Purkinje cell (primary cell): ENCODE measurements around the gene NAPSA. TPM values are rescaled to one million over a fixed set of nuclear protein-coding genes. Genes with fewer than 3 reads are reported as not detected.

Experiments used
- polyA plus RNA-seq: library from polyadenylated mRNA; unstranded; fragments of >200 nt; fragmentation: Nextera tagmentation; gene quantifications from 2 replicates; pipeline ENCODE4 v1.2.1, GENCODE V29; 2014

The NAPSA gene
- not detected in 2 replicates for polyA plus RNA-seq

GRCh38 chr19:50365434-50366306 lies at the start of gene NAPSA:
NAPSA (minus strand) TSS chr19:50365639; CDS start chr19:50365621, 18 bp downstream.

DNA sequence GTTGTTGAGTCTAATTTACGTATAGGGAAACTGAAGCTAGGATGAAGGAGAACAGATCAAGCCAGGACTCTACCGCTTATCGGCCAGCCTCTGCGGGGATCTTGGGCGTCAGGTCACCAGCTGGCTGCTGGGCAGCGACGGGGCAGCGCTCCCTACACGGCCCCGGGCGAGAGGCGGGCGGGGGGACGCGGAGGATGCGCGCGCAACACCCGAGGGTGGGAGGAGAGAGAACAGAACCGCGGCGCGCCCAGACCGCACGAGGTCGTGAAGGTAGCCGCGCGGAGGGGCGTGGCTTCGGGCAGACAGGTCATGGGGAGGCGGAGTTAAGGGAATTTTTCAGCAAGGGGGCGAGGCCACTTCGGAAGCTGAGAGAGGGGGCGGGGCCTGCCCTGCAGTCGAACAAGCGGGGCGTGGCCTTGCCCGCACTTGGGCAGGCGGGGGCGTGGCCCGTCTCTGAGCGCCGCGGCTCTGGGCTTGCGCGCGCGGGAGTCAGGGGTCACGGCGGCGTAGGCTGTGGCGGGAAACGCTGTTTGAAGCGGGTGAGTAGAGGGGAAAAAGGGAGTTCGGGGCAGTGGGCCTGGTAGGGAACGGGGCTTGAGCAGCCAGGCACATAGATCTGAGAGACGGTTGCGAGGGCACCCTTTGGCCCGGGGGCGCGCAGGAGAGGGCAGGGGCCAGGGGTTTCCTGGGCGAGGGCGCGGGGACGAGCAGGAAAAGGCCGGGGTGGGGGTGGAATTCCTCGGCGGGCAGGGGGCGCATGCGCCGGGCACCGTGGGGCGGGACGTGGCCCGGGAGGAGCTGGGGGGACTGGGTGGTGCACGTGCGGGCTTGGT lies 18.6 kb upstream of the NAPSA start, which contains the start of gene POLD1:
TSS of gene POLD1 (plus strand) at position 496 of the 833 bp plus-strand sequence. CDS start 14,505 bp downstream, outside the sequence.

DNA sequence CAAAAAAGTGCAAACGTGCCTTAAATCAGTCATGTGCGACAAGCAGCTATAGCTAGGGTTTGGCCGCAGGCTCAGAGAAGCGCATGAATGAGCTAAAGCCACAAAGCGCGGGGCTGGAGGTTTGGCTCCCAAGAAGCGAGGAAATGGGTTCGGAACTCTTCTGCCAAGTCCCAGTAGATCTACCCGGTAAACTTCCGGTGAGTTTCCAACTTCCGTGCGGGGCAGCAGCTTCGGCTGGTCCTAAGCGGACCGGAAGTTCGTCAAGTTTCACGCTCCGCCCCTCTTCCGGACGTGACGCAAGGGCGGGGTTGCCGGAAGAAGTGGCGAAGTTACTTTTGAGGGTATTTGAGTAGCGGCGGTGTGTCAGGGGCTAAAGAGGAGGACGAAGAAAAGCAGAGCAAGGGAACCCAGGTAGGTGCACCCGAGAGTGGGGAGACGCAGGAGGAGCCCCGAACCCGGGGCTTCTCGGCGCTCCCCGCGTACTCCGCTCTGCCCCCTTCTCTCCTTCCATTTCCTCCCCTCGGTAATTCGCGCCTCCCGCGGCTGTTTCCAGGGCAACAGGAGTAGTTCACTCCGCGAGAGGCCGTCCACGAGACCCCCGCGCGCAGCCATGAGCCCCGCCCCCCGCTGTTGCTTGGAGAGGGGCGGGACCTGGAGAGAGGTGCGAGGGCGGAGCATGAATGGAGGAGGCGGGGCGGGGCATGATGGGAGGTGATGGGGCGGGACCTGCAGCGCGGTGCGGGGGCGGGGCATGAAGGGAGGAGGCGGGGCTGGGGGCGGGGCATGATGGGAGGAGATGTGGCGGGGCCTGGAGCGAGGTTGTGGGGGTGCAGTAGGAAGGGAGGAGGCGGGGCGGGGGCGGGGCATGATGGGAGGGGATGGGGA lies 11.0 kb upstream of the NAPSA start, which contains the start of gene NR1H2:
TSS of gene NR1H2 (plus strand) at position 292 of the 885 bp plus-strand sequence. CDS start 1,149 bp downstream, outside the sequence.

GRCh38 chr19:50329146-50329925 lies 36.1 kb downstream of the NAPSA start, which contains the start of gene KCNC3:
KCNC3 (minus strand) TSS chr19:50329377; CDS start chr19:50329082, 295 bp downstream.

Other genes with a start within 250 kb of the NAPSA start
- gene IZUMO2, start 202.4 kb downstream of the NAPSA start, polyA plus RNA-seq: 1.0 TPM in 1 of 2 replicates, not detected in the other
- 2.1 and 6.2 TPM in 2 replicates for gene MYH14, start 162.0 kb downstream of the NAPSA start, polyA plus RNA-seq
- 6.7 and 9.1 TPM in 2 replicates for gene KCNC3, start 36.3 kb downstream of the NAPSA start, polyA plus RNA-seq
- 1.1 and 2.3 TPM in 2 replicates for gene NR1H2, start 10.8 kb upstream of the NAPSA start, polyA plus RNA-seq
- gene POLD1, start 18.7 kb upstream of the NAPSA start, polyA plus RNA-seq: 1.2 TPM in 1 of 2 replicates, not detected in the other
- not detected in 2 replicates for gene SPIB, start 53.3 kb upstream of the NAPSA start, polyA plus RNA-seq
- not detected in 2 replicates for gene MYBPC2, start 67.3 kb upstream of the NAPSA start, polyA plus RNA-seq
- 14.6 and 15.6 TPM in 2 replicates for gene EMC10, start 110.9 kb upstream of the NAPSA start, polyA plus RNA-seq
- 9.0 and 14.5 TPM in 2 replicates for gene GARIN5A, start 111.2 kb upstream of the NAPSA start, polyA plus RNA-seq
- gene JOSD2, start 145.6 kb upstream of the NAPSA start, polyA plus RNA-seq: 3.7 and 3.8 TPM in 2 replicates
- 21.7 and 23.2 TPM in 2 replicates for gene ASPDH, start 148.3 kb upstream of the NAPSA start, polyA plus RNA-seq
- 0.42 and 0.80 TPM in 2 replicates for gene LRRC4B, start 202.8 kb upstream of the NAPSA start, polyA plus RNA-seq